SK-N-SH (cell line): ENCODE measurements around the gene C5orf24. TPM values are rescaled to one million over a fixed set of nuclear protein-coding genes. Genes with fewer than 3 reads are reported as not detected.

Experiments used
- CTCF ChIA-PET: fragments of 300-600, 350-600 bp; formaldehyde crosslinking; extraction: SDS; loops from one replicate; lab custom pipeline; 2021; lab: Yijun Ruan, JAX
- POLR2A ChIA-PET: fragments of 350-600 bp; sonication (Branson Sonifier 250); formaldehyde crosslinking; extraction: SDS; loops from one replicate; lab custom pipeline; 2020; ENCODE audit warnings: antibody characterized with exemption, inconsistent platforms; lab: Yijun Ruan, JAX
- DNase-seq: peaks from one replicate; pipeline ENCODE4 v3.0.0; 2012
- H2AFZ ChIP-seq: fragments of 200-600 bp; sonication (generic); 2 replicates; pipeline ENCODE4 v1.8.1; 2016; ENCODE audit warnings: antibody characterized with exemption, mild to moderate bottlenecking, low read depth
- H3F3A ChIP-seq: fragments of 200-600 bp; sonication (generic); replicated peaks from 2 replicates; pipeline ENCODE3; 2016; ENCODE audit warnings: antibody characterized with exemption, mild to moderate bottlenecking; ENCODE audit not compliant: insufficient read depth
- H3K27ac ChIP-seq, 2 experiments: fragments of 200-500 bp in 1 of 2; fragments of 200-600 bp in 1 of 2; sonication (Bioruptor generic) in 1 of 2; sonication (generic), shearing (Covaris generic) in 1 of 2; 2 replicates each; pipeline versions ENCODE4 v1.5.1 to v1.6.1; 2014 to 2016; ENCODE audit warnings: low read depth in 2 of 2, inconsistent platforms in 1 of 2, low read length in 1 of 2, mild to moderate bottlenecking in 1 of 2, mixed read lengths in 1 of 2
- H3K27me3 ChIP-seq: fragments of 200-600 bp; sonication (generic), shearing (Covaris generic); 2 replicates; pipeline ENCODE4 v1.6.1; 2016; ENCODE audit warnings: mixed run types; ENCODE audit not compliant: insufficient read depth
- H3K36me3 ChIP-seq, 2 experiments: fragments of 200-500 bp in 1 of 2; fragments of 200-600 bp in 1 of 2; sonication (Bioruptor generic) in 1 of 2; sonication (generic) in 1 of 2; replicated peaks in 1 of 2; 2 replicates each; pipeline versions ENCODE3 to v1.5.1; 2014 to 2016; ENCODE audit warnings: low read length in 1 of 2, mild to moderate bottlenecking in 1 of 2; ENCODE audit not compliant: insufficient read depth in 2 of 2, control insufficient read depth in 1 of 2
- H3K4me1 ChIP-seq, 2 experiments: fragments of 200-500 bp in 1 of 2; fragments of 200-600 bp in 1 of 2; sonication (Bioruptor generic) in 1 of 2; sonication (generic), shearing (Covaris generic) in 1 of 2; 2 replicates each; pipeline versions ENCODE4 v1.5.1 to v1.6.1; 2014 to 2016; ENCODE audit warnings: low read depth in 1 of 2, low read length in 1 of 2, mixed run types in 1 of 2; ENCODE audit not compliant: insufficient read depth in 2 of 2, control insufficient read depth in 1 of 2
- H3K4me2 ChIP-seq: fragments of 200-600 bp; sonication (generic), shearing (Covaris generic); 2 replicates; pipeline ENCODE4 v1.6.1; 2017; ENCODE audit warnings: mixed run types
- H3K4me3 ChIP-seq, 2 experiments: fragments of 200-500 bp in 1 of 2; fragments of 200-600 bp in 1 of 2; sonication (Bioruptor generic) in 1 of 2; sonication (generic), shearing (Covaris generic) in 1 of 2; 2 replicates each; pipeline versions ENCODE4 v1.5.1 to v1.8.1; 2014 to 2016; ENCODE audit warnings: low read depth in 2 of 2, inconsistent platforms in 1 of 2, low read length in 1 of 2, mild to moderate bottlenecking in 1 of 2, mixed read lengths in 1 of 2, moderate library complexity in 1 of 2
- H3K79me2 ChIP-seq: fragments of 200-600 bp; sonication (generic); 2 replicates; pipeline ENCODE4 v1.8.1; 2017; ENCODE audit warnings: mild to moderate bottlenecking; ENCODE audit not compliant: insufficient read depth
- H3K9ac ChIP-seq: fragments of 200-600 bp; sonication (generic); 2 replicates; pipeline ENCODE4 v1.6.1; 2017; ENCODE audit warnings: mixed run types
- H3K9me2 ChIP-seq: fragments of 200-600 bp; sonication (generic); 2 replicates; pipeline ENCODE4 v1.6.1; 2017; ENCODE audit warnings: mixed run types
- H3K9me3 ChIP-seq: fragments of 200-600 bp; sonication (generic); 2 replicates; pipeline ENCODE4 v1.6.1; 2017; ENCODE audit warnings: mixed run types, mild to moderate bottlenecking, moderate library complexity
- H4K20me1 ChIP-seq: fragments of 200-600 bp; sonication (generic); 2 replicates; pipeline ENCODE4 v1.6.1; 2017; ENCODE audit warnings: mild to moderate bottlenecking, mixed run types; ENCODE audit not compliant: insufficient read depth
- ELF1 ChIP-seq: IDR thresholded peaks from 2 replicates; pipeline ENCODE4 v1.4.0; 2012
- FOSL2 ChIP-seq: IDR thresholded peaks from 2 replicates; pipeline ENCODE4 v1.4.0; 2012; ENCODE audit warnings: low read depth, mild to moderate bottlenecking, moderate library complexity, borderline replicate concordance
- FOXJ3 ChIP-seq: sonication (generic); formaldehyde crosslinking; IDR thresholded peaks from 2 replicates; pipeline ENCODE4 v1.5.1; 2020; ENCODE audit warnings: mild to moderate bottlenecking, missing genetic modification reagents
- FOXM1 ChIP-seq: IDR thresholded peaks from 2 replicates; pipeline ENCODE4 v1.4.0; 2012; ENCODE audit warnings: low read depth, mild to moderate bottlenecking
- GABPA ChIP-seq: IDR thresholded peaks from 2 replicates; pipeline ENCODE4 v1.4.0; 2012; ENCODE audit warnings: low read depth, mild to moderate bottlenecking
- MXI1 ChIP-seq: IDR thresholded peaks from 2 replicates; pipeline ENCODE4 v1.6.1; 2012; ENCODE audit warnings: mild to moderate bottlenecking, low read depth, low read length, improper control_type of control experiment
- POLR2AphosphoS5 ChIP-seq: IDR thresholded peaks from 2 replicates; pipeline ENCODE4 v1.6.1; 2012; ENCODE audit warnings: low read depth, low read length
- REST ChIP-seq: IDR thresholded peaks from 2 replicates; pipeline ENCODE4 v1.6.1; 2012; ENCODE audit warnings: mild to moderate bottlenecking, low read depth, low read length, moderate library complexity
- TCF12 ChIP-seq: IDR thresholded peaks from 2 replicates; pipeline ENCODE4 v1.4.0; 2012
- USF2 ChIP-seq: fragments of 150-350 bp; IDR thresholded peaks from 2 replicates; pipeline ENCODE4 v1.6.1; 2017; ENCODE audit warnings: antibody characterized with exemption, low read length, low read depth, borderline replicate concordance
- YY1 ChIP-seq: IDR thresholded peaks from 2 replicates; pipeline ENCODE4 v1.4.0; 2012; ENCODE audit warnings: low read depth, mild to moderate bottlenecking
- WGBS: methylation state at CpG from one replicate; pipeline ENCODE4 v1.1.6; 2017; ENCODE audit warnings: low lambda C conversion rate; 5-methylcytosine and 5-hydroxymethylcytosine counted together
- polyA plus RNA-seq, 3 experiments: library from polyadenylated mRNA; depleted of rRNA; stranded (reverse); fragments of >200 nt; gene quantifications; 2 replicates each; pipeline ENCODE4 v1.2.3, GENCODE V29; 2012
- TF ChIP-seq, protein P1 (sequence below): fragments of 200-600 bp; sonication (generic); IDR thresholded peaks from 2 replicates; pipeline ENCODE4 v1.6.1; 2017; ENCODE audit warnings: antibody characterized with exemption, mild to moderate bottlenecking, moderate library complexity
- TF ChIP-seq, protein P2 (sequence below): IDR thresholded peaks from 2 replicates; pipeline ENCODE4 v1.4.0; 2012; ENCODE audit warnings: low read depth, borderline replicate concordance

C5orf24 gene
- polyA plus RNA-seq, 1 of the 3 experiments (the other 2 are of a cell fraction): 21.8 TPM

DNA sequence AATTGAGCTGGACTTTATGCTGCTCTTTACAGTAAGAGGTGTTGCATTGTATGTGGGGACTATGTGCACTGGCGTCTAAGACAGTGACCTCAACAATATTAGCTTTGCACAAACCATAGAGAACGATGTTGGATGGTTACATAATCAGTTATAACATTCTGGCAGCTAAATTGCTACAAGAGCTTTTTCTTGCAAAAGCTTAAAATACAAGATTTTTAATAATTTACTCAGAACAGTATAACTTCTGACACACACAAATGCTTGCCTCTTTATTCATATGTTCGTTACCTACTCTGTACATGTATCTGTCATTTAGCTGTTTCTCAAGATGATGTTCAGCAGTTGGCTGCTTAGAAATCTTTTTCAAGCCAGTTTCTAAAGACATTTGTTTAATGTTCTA is 11.6 kb downstream of the C5orf24 start:
- H3K27ac ChIP-seq: no peak overlapping the region
- TF ChIP-seq, protein P1, sequence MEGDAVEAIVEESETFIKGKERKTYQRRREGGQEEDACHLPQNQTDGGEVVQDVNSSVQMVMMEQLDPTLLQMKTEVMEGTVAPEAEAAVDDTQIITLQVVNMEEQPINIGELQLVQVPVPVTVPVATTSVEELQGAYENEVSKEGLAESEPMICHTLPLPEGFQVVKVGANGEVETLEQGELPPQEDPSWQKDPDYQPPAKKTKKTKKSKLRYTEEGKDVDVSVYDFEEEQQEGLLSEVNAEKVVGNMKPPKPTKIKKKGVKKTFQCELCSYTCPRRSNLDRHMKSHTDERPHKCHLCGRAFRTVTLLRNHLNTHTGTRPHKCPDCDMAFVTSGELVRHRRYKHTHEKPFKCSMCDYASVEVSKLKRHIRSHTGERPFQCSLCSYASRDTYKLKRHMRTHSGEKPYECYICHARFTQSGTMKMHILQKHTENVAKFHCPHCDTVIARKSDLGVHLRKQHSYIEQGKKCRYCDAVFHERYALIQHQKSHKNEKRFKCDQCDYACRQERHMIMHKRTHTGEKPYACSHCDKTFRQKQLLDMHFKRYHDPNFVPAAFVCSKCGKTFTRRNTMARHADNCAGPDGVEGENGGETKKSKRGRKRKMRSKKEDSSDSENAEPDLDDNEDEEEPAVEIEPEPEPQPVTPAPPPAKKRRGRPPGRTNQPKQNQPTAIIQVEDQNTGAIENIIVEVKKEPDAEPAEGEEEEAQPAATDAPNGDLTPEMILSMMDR: no peak
- TF ChIP-seq ELF1 (no peak), MXI1 (no peak), FOXJ3 (CRISPR knock-in tag) (no peak), TCF12 (no peak), USF2 (no peak), GABPA (no peak)
- TF ChIP-seq, protein P2, sequence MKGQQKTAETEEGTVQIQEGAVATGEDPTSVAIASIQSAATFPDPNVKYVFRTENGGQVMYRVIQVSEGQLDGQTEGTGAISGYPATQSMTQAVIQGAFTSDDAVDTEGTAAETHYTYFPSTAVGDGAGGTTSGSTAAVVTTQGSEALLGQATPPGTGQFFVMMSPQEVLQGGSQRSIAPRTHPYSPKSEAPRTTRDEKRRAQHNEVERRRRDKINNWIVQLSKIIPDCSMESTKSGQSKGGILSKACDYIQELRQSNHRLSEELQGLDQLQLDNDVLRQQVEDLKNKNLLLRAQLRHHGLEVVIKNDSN: no peak
- H3K9me3 ChIP-seq: no peaks in the 10 kb centered on the region
- H3K4me1 ChIP-seq: peaks cover 0 to 2% of the 10 kb centered on the region in 2 experiments; a peak in 1 of 4 replicates
- no peak overlapping the region for H3K4me3 ChIP-seq
- DNase-seq: no peak
- H3K4me2 ChIP-seq: no peak overlapping the region
- no peak overlapping the region for H2AFZ ChIP-seq
- no peak overlapping the region for H3K9ac ChIP-seq
- H3K9me2 ChIP-seq: no peaks in the 10 kb centered on the region
- ChIA-PET CTCF (no interaction called here), POLR2A (interaction anchor here (0.6 to 0.7 kb wide), 2 partner anchors 16 to 48 kb away, joined by 3 to 4 read pairs; partner anchors contain the start of genes PCBD2 and TXNDC15)
- peaks cover 57 to 75% of the 10 kb centered on the region in 2 experiments for H3K36me3 ChIP-seq
- H3K79me2 ChIP-seq: peaks cover 55% of the 10 kb centered on the region
- H4K20me1 ChIP-seq: peaks cover 20% of the 10 kb centered on the region; the same call in 1 of the 2 replicates
- WGBS: 95% methylated on average over 3 of the region's 3 CpGs
- peaks cover 18% of the 10 kb centered on the region for H3F3A ChIP-seq
- no peaks in the 10 kb centered on the region for H3K27me3 ChIP-seq

- no peaks in the 10 kb centered on the region for H3K9me3 ChIP-seq
- peaks cover 12% of the 10 kb centered on the region for H3F3A ChIP-seq
- no peak overlapping the region for H3K4me2 ChIP-seq
- 93% methylated on average over 2 of the region's 2 CpGs for WGBS
- no peak overlapping the region for H2AFZ ChIP-seq
- no peaks in the 10 kb centered on the region for H3K79me2 ChIP-seq
- H3K4me3 ChIP-seq: no peak overlapping the region
- H3K4me1 ChIP-seq: no peaks in the 10 kb centered on the region
- no peak overlapping the region for H3K9ac ChIP-seq
- CTCF ChIA-PET: interaction anchor here (1.1 to 1.9 kb wide), 4 partner anchors 9 to 40 kb away, joined by 3 to 5 read pairs (median 4); partner anchors contain the start of gene PCBD2
- no peak overlapping the region for H3K27ac ChIP-seq
- peaks cover 6 to 18% of the 10 kb centered on the region in 2 experiments for H3K36me3 ChIP-seq
- H3K9me2 ChIP-seq: no peaks in the 10 kb centered on the region
- TF ChIP-seq FOSL2: no peak
- no peak for TF ChIP-seq YY1
- TF ChIP-seq FOXM1: no peak
- 0 out of 2 replicates have a peak, but pooled peaks have one; percentile 7 for TF ChIP-seq POLR2AphosphoS5
- TF ChIP-seq REST: no peak
- POLR2A ChIA-PET: no interaction called here
- no peaks in the 10 kb centered on the region for H3K27me3 ChIP-seq
- DNase-seq: no peak
- H4K20me1 ChIP-seq: no peaks in the 10 kb centered on the region
Measured at GRCh38 chr5:134864707-134865106, 18.9 kb downstream of the C5orf24 start.
